Measurements from ENCODE around the gene ZNF738. TPM values are rescaled to one million over a fixed set of nuclear protein-coding genes. Genes with fewer than 3 reads are reported as not detected.

The ZNF738 gene
- total and polyA plus RNA-seq, 2 donors (not counting 3 experiments of a cell fraction or from before 2014, with no cell fraction given): 10.1 to 14.8 TPM

- POLR2A ChIA-PET: no interaction called here
- dilution Hi-C loops (cut with MboI; ENCODE audit: extremely low pct_ligation_motif_present, low sequenced_read_pairs): no loop called here
- TF ChIP-seq MYC (IDR thresholded peaks at IDR 0.05; ENCODE audit: low read depth, low read length): no peak
- TF ChIP-seq, protein P1, sequence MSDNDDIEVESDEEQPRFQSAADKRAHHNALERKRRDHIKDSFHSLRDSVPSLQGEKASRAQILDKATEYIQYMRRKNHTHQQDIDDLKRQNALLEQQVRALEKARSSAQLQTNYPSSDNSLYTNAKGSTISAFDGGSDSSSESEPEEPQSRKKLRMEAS (IDR thresholded peaks at IDR 0.05; ENCODE audit: insufficient read depth, insufficient read length): no peak
- intact Hi-C loops (cut with micrococcal nuclease): no loop called here
- H3K4me1 ChIP-seq (ENCODE audit: control insufficient read depth, extremely low read depth, insufficient read depth, low read length): no peaks in the 10 kb centered on the region
- BruUV-seq (replicated peaks): no TSS peak
- FAIRE-seq (no peak), DNase-seq (ENCODE audit: low read depth, low spot score) (no peak)
- no peak overlapping the region for H3K9ac ChIP-seq (replicated peaks; ENCODE audit: extremely low read depth, insufficient read depth, low read length)
- no peak overlapping the region for H3K4me3 ChIP-seq (replicated peaks in 1 of 3; ENCODE audit: insufficient read depth in 1 of 3, low read depth in 1 of 3, low read length in 3 of 3)
- H3K27ac ChIP-seq (ENCODE audit: insufficient read depth, low read depth, low read length): no peak overlapping the region
- no peaks in the 10 kb centered on the region for H3K36me3 ChIP-seq (ENCODE audit: control insufficient read depth in 2 of 2, extremely low read depth in 1 of 2, insufficient read depth in 2 of 2, low read length in 2 of 2)
- peaks cover 2% of the 10 kb centered on the region for H3K9me3 ChIP-seq (replicated peaks; ENCODE audit: control insufficient read depth, insufficient read depth, low read length)
- no peaks in the 10 kb centered on the region for H3K27me3 ChIP-seq (ENCODE audit: control insufficient read depth in 2 of 2, insufficient read depth in 2 of 2, low read length in 2 of 2)
- no peak overlapping the region for H2AFZ ChIP-seq (ENCODE audit: low read depth, low read length)
- H4K20me1 ChIP-seq (replicated peaks; ENCODE audit: control insufficient read depth, extremely low read depth, insufficient read depth, low read length): no peaks in the 10 kb centered on the region
- no peaks in the 10 kb centered on the region for H3K9me1 ChIP-seq (replicated peaks; ENCODE audit: control insufficient read depth, extremely low read depth, insufficient read depth, low read length)
- H3K4me2 ChIP-seq (ENCODE audit: insufficient read depth, low read length): no peak overlapping the region
- H3K79me2 ChIP-seq (ENCODE audit: control insufficient read depth, insufficient read depth, low read length): no peaks in the 10 kb centered on the region
- CTCF ChIA-PET: no interaction called here
Measured at GRCh38 chr19:21422244-21422643, 63.4 kb downstream of the ZNF738 start.

GRCh38 chr19:21423057-21424041 is 64.5 kb downstream of the ZNF738 start:
- H4K20me1 ChIP-seq (replicated peaks; ENCODE audit: control insufficient read depth, extremely low read depth, insufficient read depth, low read length): no peaks in the 10 kb centered on the region
- dilution Hi-C loops (cut with MboI; ENCODE audit: extremely low pct_ligation_motif_present, low sequenced_read_pairs): no loop called here
- H3K4me1 ChIP-seq (ENCODE audit: control insufficient read depth, extremely low read depth, insufficient read depth, low read length): no peaks in the 10 kb centered on the region
- H3K27ac ChIP-seq (ENCODE audit: insufficient read depth, low read depth, low read length): no peak overlapping the region
- POLR2A ChIA-PET: no interaction called here
- H3K9me1 ChIP-seq (replicated peaks; ENCODE audit: control insufficient read depth, extremely low read depth, insufficient read depth, low read length): no peaks in the 10 kb centered on the region
- CTCF ChIA-PET: no interaction called here
- H3K79me2 ChIP-seq (ENCODE audit: control insufficient read depth, insufficient read depth, low read length): no peaks in the 10 kb centered on the region
- no TSS peak for BruUV-seq (replicated peaks)
- H3K9me3 ChIP-seq (replicated peaks; ENCODE audit: control insufficient read depth, insufficient read depth, low read length): peaks cover 2% of the 10 kb centered on the region
- TF ChIP-seq GATA2 (IDR thresholded peaks at IDR 0.05; ENCODE audit: insufficient read depth, insufficient read length, low read depth, low read length) (no peak), JUN (IDR thresholded peaks at IDR 0.05; ENCODE audit: borderline replicate concordance, insufficient read depth, insufficient read length, low read depth) (no peak), MYC (IDR thresholded peaks at IDR 0.05; ENCODE audit: low read depth, low read length) (no peak), POLR2AphosphoS5 (IDR thresholded peaks at IDR 0.05; ENCODE audit: insufficient read depth, low read depth, low read length) (no peak), FOS (IDR thresholded peaks at IDR 0.05; ENCODE audit: borderline replicate concordance, insufficient read depth, low read length) (no peak), POLR2A (IDR thresholded peaks at IDR 0.05; ENCODE audit: low read depth, low read length) (no peak), CTCF (IDR thresholded peaks at IDR 0.05; ENCODE audit: extremely low read depth in 1 of 2, insufficient read depth in 1 of 2, low read depth in 1 of 2, low read length in 2 of 2) (no peak), EZH2 (IDR thresholded peaks at IDR 0.05; ENCODE audit: borderline replicate concordance, low read depth, low read length, severe bottlenecking) (no peak)
- TF ChIP-seq, protein P1 (IDR thresholded peaks at IDR 0.05; ENCODE audit: insufficient read depth, insufficient read length): no peak
- no peak overlapping the region for H3K4me2 ChIP-seq (ENCODE audit: insufficient read depth, low read length)
- intact Hi-C loops (cut with micrococcal nuclease): no loop called here
- H3K27me3 ChIP-seq (ENCODE audit: control insufficient read depth in 2 of 2, insufficient read depth in 2 of 2, low read length in 2 of 2): no peaks in the 10 kb centered on the region
- H3K36me3 ChIP-seq (ENCODE audit: control insufficient read depth in 2 of 2, extremely low read depth in 1 of 2, insufficient read depth in 2 of 2, low read length in 2 of 2): no peaks in the 10 kb centered on the region
- DNase-seq (ENCODE audit: low read depth, low spot score): no peak
- H2AFZ ChIP-seq (ENCODE audit: low read depth, low read length): no peak overlapping the region
- no peak overlapping the region for H3K4me3 ChIP-seq (replicated peaks in 1 of 3; ENCODE audit: insufficient read depth in 1 of 3, low read depth in 1 of 3, low read length in 3 of 3)
- no peak for FAIRE-seq
- H3K9ac ChIP-seq (replicated peaks; ENCODE audit: extremely low read depth, insufficient read depth, low read length): no peak overlapping the region
